ENCODE results near the gene KLHL20.
A peak's percentile ranks its signal among the peaks of the same experiment; 100 is the strongest.
"Not testable (repeated sequence)": the region's sequence is repeated elsewhere in the genome, so short reads cannot be mapped to it uniquely, and the experiment has no call there.

KLHL20 gene

DNA sequence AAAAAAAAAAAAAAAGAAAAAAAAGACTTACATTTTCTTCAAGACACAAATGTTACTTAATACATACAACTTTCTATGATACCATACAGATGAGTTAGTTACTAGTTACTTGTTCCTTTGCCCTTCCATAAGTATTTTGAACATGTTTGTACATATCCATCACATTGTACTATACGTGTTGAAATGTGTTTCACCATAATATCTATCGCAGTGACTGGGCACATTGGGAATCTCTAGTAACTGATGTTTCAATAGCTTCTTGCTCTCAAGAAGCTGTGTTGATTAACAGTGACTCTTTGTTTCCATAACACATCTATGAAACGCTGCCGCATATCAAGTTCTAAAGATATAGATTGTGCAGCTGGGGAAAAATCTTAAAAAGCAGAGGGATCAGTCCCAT lies 42.9 kb downstream of the KLHL20 start:
- no peak for DNase-seq

- no peak for DNase-seq
Measured at GRCh38 chr1:173758110-173758509, 43.3 kb downstream of the KLHL20 start.

DNA sequence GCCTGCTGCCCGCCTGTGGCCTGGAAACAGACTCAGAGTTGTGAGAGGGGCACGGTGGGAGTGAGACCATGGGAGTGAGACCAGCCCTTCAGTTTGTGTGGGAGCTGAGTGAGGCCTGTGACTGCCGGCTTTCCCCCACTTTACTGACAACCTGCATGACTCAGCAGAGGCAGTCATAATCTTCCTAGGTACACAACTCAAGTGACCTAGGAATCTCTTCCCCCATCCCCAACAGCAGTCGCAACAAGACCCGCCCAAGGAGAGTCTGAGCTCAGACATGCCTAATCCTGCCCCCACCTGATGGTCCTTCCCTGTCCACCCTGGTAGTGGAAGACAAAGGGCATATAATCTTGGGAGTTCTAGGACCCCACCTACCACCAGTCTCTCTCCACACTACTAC lies 44.2 kb downstream of the KLHL20 start:
- no peak for DNase-seq

- not testable (repeated sequence) for DNase-seq
Measured at GRCh38 chr1:173764331-173764730, 49.5 kb downstream of the KLHL20 start.

DNA sequence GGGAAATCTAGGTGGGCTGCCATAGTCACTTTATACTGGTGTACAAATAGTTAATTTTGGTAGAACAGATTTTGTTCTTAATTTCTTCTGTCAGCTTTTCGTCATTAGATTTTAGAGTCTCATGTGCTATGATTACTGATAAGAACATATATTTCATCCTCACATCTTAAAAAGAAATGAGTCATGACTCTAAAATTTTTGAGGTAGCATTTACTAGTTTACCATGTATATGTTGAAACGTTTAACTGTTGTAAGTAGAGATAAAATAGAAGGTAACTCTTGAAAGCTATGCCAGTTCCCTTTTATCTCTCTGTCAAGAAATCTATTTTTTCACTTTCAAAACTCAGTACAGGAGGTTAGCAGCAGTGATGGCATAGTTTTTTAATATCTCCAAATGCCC lies 53.4 kb downstream of the KLHL20 start:
- no peak for DNase-seq

- DNase-seq = no peak
Measured at GRCh38 chr1:173768827-173769226, 54.0 kb downstream of the KLHL20 start.

GRCh38 chr1:173770330-173770729 lies 55.5 kb downstream of the KLHL20 start:
- not testable (repeated sequence) for DNase-seq

DNA sequence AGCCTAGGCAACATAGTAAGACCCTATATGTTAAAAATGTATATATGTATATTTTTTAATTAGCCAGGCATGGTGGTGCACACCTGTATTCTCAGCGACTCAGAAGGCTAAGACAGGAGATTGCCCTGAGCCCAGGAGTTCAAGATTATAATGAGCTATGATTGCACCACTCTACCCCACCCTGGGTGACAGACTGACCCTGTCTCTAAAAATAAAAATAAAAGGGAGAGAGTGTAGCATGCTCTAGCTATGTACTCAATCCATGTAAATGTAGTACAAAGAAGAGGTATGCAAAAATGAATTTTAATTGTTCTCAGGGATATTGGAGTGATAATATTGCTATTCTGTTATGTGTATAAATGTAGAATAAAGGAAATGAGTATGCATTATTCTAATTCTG lies 56.8 kb downstream of the KLHL20 start:
- DNase-seq = no peak

DNA sequence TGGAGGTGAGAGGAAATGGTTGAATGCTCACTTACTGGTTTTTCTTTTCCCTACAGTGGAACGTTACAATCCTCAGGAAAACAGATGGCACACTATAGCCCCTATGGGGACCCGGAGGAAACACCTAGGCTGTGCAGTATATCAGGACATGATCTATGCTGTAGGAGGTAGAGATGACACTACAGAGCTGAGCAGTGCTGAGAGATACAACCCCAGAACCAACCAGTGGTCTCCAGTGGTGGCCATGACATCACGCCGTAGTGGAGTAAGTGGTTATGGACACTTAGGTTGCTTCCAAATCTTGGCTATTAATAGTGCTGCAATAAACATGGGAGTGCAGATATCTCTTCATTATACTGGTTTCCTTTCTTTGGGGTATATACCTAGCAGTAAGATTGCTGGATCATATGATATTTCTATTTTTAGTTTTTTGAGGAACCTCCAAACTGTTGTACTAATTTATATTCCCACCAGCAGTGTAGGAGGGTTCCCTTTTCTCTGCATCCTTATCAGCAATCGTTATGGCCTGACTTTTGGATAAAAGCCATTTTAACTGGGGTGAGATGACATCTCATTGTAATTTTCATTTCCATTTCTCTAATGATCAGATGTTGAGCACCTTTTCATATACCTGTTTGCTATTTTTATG lies 60.9 kb downstream of the KLHL20 start:
- no peak for DNase-seq

- DNase-seq = no peak
Measured at GRCh38 chr1:173779936-173780335, 65.2 kb downstream of the KLHL20 start.

GRCh38 chr1:173784997-173785396 lies 70.2 kb downstream of the KLHL20 start:
- no peak for DNase-seq

- no peak for DNase-seq
Measured at GRCh38 chr1:173789841-173790240, 75.1 kb downstream of the KLHL20 start.

DNA sequence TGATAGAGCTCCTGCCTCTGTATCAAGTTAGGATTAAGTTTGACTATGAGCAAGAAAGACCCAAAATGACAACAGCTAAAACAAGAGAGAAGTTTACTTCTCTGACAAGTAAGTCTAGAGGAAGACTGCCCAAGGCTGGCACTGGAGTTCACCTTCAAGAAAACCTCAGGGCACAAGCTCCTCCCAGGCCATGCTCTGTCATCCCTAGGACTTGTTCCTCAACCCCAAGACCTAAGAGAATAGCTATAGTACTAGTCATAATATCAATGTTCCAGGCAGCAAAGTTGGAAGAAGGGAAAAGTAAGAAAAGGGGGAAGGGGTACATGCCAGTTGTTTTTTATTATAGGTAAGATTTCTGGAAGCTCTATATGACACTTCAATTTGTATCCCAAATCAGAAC lies 83.3 kb downstream of the KLHL20 start:
- no peak for DNase-seq

- DNase-seq = not testable (repeated sequence)
Measured at GRCh38 chr1:173799995-173800394, 85.2 kb downstream of the KLHL20 start.

DNA sequence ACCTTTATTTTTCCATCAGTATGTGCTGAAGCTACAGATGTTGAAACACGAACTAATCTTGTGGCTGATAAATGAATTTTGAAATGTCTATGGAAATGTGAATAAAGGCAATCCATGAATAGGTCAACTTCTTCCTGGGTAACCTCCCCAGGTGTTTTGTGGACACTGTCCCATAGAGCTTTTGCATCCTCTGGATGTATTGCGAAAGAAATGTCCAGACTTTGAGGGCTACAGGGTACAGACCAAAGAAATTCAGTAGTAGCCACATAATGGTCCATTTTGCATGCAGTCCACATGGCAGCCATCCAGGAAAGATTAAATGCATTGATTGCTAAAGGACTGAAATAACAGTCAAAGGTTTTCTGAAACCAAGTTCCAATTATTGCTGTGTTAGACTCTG lies 88.2 kb downstream of the KLHL20 start:
- no peak for DNase-seq

DNA sequence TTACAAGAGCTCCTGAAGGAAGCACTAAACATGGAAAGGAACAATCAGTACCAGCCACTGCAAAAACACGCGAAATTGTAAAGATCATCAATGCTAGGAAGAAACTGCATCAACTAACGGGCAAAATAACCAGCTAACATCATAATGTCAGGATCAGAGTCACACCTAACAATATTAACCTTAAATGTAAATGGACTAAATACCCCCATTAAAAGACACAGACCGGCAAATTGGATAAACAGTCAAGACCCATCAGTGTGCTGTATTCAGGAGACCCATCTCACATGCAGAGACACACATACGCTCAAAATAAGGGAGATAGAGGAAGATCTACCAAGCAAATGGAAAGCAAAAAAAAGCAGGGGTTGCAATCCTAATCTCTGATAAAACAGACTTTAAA lies 98.9 kb downstream of the KLHL20 start:
- not testable (repeated sequence) for DNase-seq

GRCh38 chr1:173818459-173818858 lies 103.7 kb downstream of the KLHL20 start:
- no peak for DNase-seq

- no peak for DNase-seq
Measured at GRCh38 chr1:173821680-173822079, 106.9 kb downstream of the KLHL20 start.

- DNase-seq = peak; percentile 50
Measured at GRCh38 chr1:173823781-173824314, 109.1 kb downstream of the KLHL20 start.

GRCh38 chr1:173824315-173825081 lies 109.7 kb downstream of the KLHL20 start, which contains the start of the genes CENPL and DARS2:
Gene CENPL, minus strand, starts transcription at chr1:173824883. Its CDS starts 13,584 bp downstream, at chr1:173811299.
Gene DARS2, plus strand, starts transcription at chr1:173824673. Its CDS starts 557 bp downstream, at chr1:173825230.
- DNase-seq = peak; percentile 60

GRCh38 chr1:173827611-173828010 lies 112.8 kb downstream of the KLHL20 start:
- no peak for DNase-seq

- no peak for DNase-seq
Measured at GRCh38 chr1:173832748-173833147, 118.0 kb downstream of the KLHL20 start.

All from activated gamma-delta T cell (primary cell).